ENCODE results near the gene STXBP2.

STXBP2 gene

GRCh38 chr19:7612282-7613274, 24.3 kb upstream of the STXBP2 start:
- no peak for DNase-seq (ENCODE audit: low read depth in 2 of 2)

- DNase-seq (ENCODE audit: low read depth in 2 of 2), result no peak
Observed at GRCh38 chr19:7614859-7615741, 21.8 kb upstream of the STXBP2 start.

DNA sequence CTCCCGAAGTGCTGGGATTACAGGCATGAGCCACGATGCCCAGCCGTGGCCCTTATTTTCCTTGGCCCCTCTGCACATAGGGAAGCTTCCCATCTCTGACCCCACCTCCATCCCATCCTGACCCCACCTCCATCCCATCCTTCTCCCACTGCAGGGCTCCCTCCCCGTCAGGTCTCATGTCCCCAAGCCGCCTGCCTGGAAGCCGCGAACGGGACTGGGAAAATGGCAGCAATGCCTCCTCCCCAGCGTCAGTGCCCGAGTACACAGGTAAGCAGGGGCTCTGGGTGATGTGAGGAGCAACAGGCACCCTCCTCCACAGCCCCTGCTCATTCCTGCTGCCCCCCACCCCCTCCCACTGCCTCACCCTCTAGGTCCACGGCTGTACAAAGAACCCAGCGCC, 19.7 kb upstream of the STXBP2 start:
- DNase-seq (ENCODE audit: low read depth in 2 of 2), result no peak

GRCh38 chr19:7617735-7618134, 19.2 kb upstream of the STXBP2 start:
- DNase-seq (ENCODE audit: low read depth in 2 of 2), result no peak

GRCh38 chr19:7618348-7618747, 18.6 kb upstream of the STXBP2 start:
- no peak for DNase-seq (ENCODE audit: low read depth in 2 of 2)

GRCh38 chr19:7618771-7619510, 18.0 kb upstream of the STXBP2 start:
- no peak for DNase-seq (ENCODE audit: low read depth in 2 of 2)

DNA sequence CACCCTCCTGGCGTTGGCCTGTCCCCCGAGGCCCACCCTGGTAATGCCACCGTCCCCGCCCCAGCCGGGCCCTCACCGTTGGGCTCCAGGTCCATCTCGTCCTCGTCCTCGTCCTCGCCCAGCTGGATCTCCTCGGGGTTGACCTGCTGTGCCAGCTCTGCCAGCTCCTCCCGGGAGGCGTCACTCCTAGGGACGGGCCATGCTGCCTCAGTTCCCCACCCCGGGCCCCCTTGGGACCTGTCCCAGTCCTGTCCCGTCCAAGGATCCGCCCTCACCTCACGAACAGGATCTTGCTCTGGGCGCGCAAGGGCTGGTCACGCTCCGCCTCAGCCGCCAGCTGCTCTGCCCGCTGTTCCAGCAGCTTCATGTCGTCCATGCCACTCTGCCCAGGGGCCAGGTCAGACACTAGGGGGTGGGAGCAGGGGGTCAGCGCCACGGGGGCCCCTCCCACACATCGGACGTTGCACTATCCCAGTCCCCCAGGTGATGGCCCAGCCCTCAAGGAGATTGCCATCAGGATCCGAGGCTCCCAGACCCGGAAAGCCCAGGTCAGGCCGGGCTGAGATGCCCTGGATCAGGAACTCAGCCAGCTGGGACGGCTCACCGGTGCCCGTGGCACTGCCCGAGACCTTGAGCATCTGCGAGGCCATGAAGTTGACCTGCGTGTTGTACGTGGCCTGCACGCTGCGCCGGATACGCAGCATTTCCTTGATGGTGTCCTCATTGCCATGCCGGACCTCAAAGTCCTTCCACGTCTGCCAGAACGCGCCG, 17.1 kb upstream of the STXBP2 start:
- DNase-seq (ENCODE audit: low read depth in 2 of 2), result no peak

- no peak for DNase-seq (ENCODE audit: low read depth in 2 of 2)
Observed at GRCh38 chr19:7620442-7621412, 16.2 kb upstream of the STXBP2 start.

DNA sequence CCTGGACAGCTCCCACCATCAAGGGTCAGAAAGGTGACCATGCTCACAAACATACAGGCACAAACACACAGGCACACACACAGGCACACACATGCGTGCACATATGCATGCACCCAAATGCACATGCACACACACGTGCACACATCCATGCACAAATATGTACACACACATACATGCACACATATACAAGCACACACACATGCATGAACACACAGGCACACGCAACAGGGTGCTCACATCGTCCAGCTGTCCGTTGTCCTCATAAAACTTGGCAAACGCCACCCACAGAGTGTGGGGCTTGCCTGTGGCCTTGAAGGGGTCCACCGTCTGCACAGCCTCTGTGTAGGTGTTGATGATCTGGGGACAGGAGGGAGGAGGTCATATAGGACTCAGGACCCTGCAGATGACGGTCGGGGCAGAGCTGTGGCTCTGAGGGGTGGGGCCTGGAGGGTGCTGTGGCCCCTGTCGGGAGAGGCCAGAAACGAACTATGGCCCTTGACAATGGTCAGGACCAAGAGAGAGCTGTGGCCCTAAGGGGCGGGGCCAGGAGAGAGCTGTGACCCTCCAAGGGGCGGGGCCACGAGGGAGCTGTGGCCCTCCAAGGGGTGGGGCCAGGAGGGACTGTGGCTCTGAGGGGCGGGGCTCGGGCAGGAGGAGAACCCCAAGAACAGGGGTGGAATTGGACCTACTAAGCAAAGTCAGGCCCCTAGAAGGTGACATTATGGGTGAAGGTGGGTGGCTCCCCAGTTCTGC, 13.8 kb upstream of the STXBP2 start:
- no peak for DNase-seq (ENCODE audit: low read depth in 2 of 2)

- no peak for DNase-seq (ENCODE audit: low read depth in 2 of 2)
Observed at GRCh38 chr19:7623725-7624603, 12.9 kb upstream of the STXBP2 start.

- DNase-seq (ENCODE audit: low read depth in 2 of 2), result no peak
Observed at GRCh38 chr19:7624810-7625209, 12.1 kb upstream of the STXBP2 start.

DNA sequence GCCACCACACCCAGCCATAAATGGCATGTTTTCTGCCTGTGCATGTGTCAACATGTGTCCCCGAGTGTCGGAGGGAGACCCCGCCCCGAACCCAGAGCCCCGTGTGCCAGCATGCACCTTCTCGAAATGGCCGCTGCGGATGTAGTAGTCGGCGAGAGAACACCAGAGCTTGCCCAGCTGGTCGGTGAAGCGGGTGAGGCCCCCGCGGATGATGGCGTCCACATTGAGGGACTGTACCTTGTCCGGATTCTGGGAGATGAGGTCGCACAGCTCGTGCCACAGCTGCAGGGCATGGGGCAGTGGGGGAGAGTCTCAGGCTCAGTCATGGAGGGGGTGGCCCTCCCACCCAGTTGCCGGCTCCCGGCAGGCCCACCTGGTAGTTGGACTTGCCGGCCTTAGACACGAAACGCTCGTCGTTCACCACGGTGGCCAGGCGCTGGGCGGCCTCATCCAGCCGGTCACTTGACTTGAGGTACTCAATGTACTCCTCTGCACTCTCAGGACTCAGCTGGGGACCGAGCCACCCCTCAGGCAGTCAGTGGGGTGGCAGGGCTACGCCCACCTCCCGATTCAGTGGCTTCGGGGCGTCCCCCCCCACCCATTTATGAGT, 11.0 kb upstream of the STXBP2 start:
- no peak for DNase-seq (ENCODE audit: low read depth in 2 of 2)

- no peak for DNase-seq (ENCODE audit: low read depth in 2 of 2)
Observed at GRCh38 chr19:7627166-7627565, 9.7 kb upstream of the STXBP2 start.

DNA sequence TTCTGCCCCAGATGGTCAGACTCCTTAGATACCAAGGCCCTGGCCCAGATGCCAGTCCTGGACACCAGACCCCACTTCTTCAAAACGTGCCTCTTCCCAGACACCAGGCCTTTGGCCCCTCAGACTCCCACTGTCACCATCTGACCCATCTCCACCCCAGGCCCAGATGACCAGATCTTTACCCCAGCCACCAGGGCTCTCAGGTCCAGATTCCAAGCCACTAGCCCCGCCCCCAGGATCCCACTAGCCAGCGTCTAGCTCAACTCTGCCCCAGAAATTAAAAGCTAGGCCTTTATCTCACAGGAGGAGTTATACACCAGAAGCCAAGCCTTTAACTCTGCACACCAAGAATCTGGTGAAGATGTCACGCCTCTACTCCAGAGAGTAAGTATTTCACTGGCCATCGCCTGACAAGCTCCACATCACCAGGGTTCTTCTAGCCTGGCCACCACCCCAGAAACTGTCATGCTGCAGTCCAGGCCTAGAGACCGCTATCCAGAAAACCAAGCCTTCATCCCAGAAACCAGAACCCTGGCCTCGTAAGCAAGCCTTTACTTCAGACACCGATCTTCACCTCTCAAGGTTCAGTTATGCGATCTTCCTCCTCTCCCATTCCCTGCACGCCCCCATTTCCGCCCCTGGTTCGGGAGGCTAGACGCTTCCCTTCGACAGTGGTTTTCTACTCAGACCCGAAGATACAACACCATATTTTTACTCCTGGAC, 8.2 kb upstream of the STXBP2 start:
- DNase-seq (ENCODE audit: low read depth in 2 of 2), result no peak

DNA sequence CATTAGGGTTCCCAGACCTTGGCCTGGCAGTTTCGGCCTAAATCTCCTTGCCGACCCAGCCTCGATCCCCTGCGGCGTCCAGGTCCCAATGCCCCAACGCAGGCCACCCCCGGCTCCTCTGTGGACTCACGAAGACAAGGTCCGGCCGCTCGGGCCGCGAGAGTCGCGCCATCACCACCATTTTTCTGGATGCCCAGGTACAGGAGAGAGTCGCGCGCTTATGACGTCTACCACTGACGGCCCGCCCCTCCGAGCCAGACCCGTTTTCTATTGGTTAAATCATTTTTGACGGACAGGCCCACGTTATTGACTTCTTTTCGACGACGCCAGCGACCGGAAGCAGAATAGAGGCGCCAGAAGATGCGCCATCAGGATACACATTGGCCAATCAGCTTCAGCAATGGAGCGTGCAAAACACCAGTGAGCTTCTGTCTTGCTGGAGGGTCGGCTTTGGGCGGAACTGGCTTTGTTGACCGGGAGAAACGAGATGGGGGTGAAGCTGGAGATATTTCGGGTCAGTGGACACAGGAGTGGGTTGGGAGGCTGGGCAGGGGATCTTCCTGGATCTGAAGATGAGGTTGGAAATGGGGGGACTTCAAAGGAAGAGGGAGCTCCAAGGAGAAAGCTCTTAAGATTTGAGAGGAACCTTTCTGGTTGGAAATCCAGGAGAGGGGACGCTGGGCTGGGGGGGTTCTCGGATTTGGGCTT, 7.4 kb upstream of the STXBP2 start, which contains the start of the genes PET100 and XAB2:
Gene PET100 (plus strand): TSS at position 447 of the 708 bp plus-strand sequence. CDS start 41 bp downstream, at position 488.
Gene XAB2 (minus strand): TSS at position 199 of the 708 bp plus-strand sequence. CDS start 18 bp downstream, at position 181.
- peak; percentile 88 for DNase-seq (ENCODE audit: low read depth in 2 of 2)

DNA sequence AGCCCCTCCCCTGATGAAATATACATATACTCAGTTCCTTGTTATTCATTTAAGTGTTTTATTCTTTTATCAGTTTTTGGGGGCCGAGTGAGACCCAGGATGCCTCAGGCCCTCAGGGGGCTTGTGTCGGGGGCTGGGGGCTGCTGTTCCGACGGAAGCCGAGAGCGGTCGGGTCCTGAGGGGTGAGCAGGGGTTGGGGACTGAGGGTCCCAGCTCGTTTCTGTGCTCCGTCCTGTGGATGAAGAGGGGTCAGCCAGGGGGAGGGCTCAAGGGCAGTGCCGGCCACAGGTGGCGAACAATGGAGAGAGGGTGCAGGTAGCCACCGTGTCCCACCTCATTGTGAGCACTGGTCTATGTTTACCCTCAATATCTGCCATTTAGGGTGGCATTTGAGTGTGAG, 5.3 kb upstream of the STXBP2 start:
- DNase-seq (ENCODE audit: low read depth in 2 of 2), result no peak

Measured in stimulated activated CD4-positive, alpha-beta T cell treated with anti-CD3 and anti-CD28 coated beads, Interleukin-12 subunit alpha, Interleukin-12 subunit beta, amount 100 ng/mL, for 24 hours (primary cell).